Measurements from ENCODE around the gene RND1.
"Not testable (repeated sequence)": the region's sequence is repeated elsewhere in the genome, so short reads cannot be mapped to it uniquely, and the experiment has no call there.

RND1 gene

GRCh38 chr12:48868451-48868850 is 2.8 kb upstream of the RND1 start:
- no peak for DNase-seq (ENCODE audit: low spot score)

- no peak for DNase-seq (ENCODE audit: low spot score)
Measured at GRCh38 chr12:48866052-48866711, 512 bp upstream of the RND1 start.

GRCh38 chr12:48863291-48863690 is 2.4 kb downstream of the RND1 start:
- DNase-seq (ENCODE audit: low spot score) = no peak

- no peak for DNase-seq (ENCODE audit: low spot score)
Measured at GRCh38 chr12:48862760-48863159, 2.9 kb downstream of the RND1 start.

- no peak for DNase-seq (ENCODE audit: low spot score)
Measured at GRCh38 chr12:48861111-48861510, 4.6 kb downstream of the RND1 start.

- DNase-seq (ENCODE audit: low spot score) = not testable (repeated sequence)
Measured at GRCh38 chr12:48860236-48860635, 5.4 kb downstream of the RND1 start.

- no peak for DNase-seq (ENCODE audit: low spot score)
Measured at GRCh38 chr12:48859607-48860006, 6.1 kb downstream of the RND1 start.

GRCh38 chr12:48858043-48858442 is 7.6 kb downstream of the RND1 start:
- DNase-seq (ENCODE audit: low spot score) = no peak

- DNase-seq (ENCODE audit: low spot score) = no peak
Measured at GRCh38 chr12:48857278-48857994, 8.2 kb downstream of the RND1 start.

- DNase-seq (ENCODE audit: low spot score) = no peak
Measured at GRCh38 chr12:48856379-48856778, 9.3 kb downstream of the RND1 start.

- DNase-seq (ENCODE audit: low spot score) = not testable (repeated sequence)
Measured at GRCh38 chr12:48854932-48855331, 10.7 kb downstream of the RND1 start.

- no peak for DNase-seq (ENCODE audit: low spot score)
Measured at GRCh38 chr12:48854488-48854887, 11.2 kb downstream of the RND1 start.

GRCh38 chr12:48852734-48853688 is 12.7 kb downstream of the RND1 start:
- DNase-seq (ENCODE audit: low spot score) = peak; percentile 93

GRCh38 chr12:48851883-48852733 is 13.6 kb downstream of the RND1 start, which contains the start of gene DDX23:
TSS of gene DDX23 (minus strand) at chr12:48852163. CDS start at chr12:48845782, 6,381 bp downstream.
- peak; percentile 96 for DNase-seq (ENCODE audit: low spot score)

- DNase-seq (ENCODE audit: low spot score) = not testable (repeated sequence)
Measured at GRCh38 chr12:48842021-48842420, 23.6 kb downstream of the RND1 start.

- DNase-seq (ENCODE audit: low spot score) = no peak
Measured at GRCh38 chr12:48838048-48838447, 27.6 kb downstream of the RND1 start.

GRCh38 chr12:48832321-48833060 is 33.2 kb downstream of the RND1 start:
- no peak for DNase-seq (ENCODE audit: low spot score)

GRCh38 chr12:48831257-48831656 is 34.4 kb downstream of the RND1 start:
- DNase-seq (ENCODE audit: low spot score) = no peak

GRCh38 chr12:48828841-48829575 is 36.7 kb downstream of the RND1 start:
- no peak for DNase-seq (ENCODE audit: low spot score)

GRCh38 chr12:48828293-48828692 is 37.4 kb downstream of the RND1 start:
- DNase-seq (ENCODE audit: low spot score) = no peak
